Thyroid gland (tissue), 4 donors: Measurements from ENCODE around the gene IRX4.

Experiments
- POLR2A ChIP-seq, 2 donors: fragments of 450-650 bp; IDR thresholded peaks; one replicate each; pipeline ENCODE4 v1.6.1; 2017; ENCODE audit warnings: antibody characterized with exemption in 2 of 2, mild to moderate bottlenecking in 2 of 2, moderate library complexity in 1 of 2
- TF ChIP-seq, protein P1 (sequence below), 6 experiments: fragments of 200-600 bp in 3 of 6; fragments of 450-650 bp in 3 of 6; sonication (generic) in 3 of 6; IDR thresholded peaks; one replicate each; pipeline ENCODE4 v1.5.1; 2016 to 2019; ENCODE audit warnings: antibody characterized with exemption in 6 of 6, mild to moderate bottlenecking in 2 of 6, inconsistent platforms in 1 of 6, moderate library complexity in 1 of 6

- TF ChIP-seq, protein P1, sequence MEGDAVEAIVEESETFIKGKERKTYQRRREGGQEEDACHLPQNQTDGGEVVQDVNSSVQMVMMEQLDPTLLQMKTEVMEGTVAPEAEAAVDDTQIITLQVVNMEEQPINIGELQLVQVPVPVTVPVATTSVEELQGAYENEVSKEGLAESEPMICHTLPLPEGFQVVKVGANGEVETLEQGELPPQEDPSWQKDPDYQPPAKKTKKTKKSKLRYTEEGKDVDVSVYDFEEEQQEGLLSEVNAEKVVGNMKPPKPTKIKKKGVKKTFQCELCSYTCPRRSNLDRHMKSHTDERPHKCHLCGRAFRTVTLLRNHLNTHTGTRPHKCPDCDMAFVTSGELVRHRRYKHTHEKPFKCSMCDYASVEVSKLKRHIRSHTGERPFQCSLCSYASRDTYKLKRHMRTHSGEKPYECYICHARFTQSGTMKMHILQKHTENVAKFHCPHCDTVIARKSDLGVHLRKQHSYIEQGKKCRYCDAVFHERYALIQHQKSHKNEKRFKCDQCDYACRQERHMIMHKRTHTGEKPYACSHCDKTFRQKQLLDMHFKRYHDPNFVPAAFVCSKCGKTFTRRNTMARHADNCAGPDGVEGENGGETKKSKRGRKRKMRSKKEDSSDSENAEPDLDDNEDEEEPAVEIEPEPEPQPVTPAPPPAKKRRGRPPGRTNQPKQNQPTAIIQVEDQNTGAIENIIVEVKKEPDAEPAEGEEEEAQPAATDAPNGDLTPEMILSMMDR (IDR thresholded peaks at IDR 0.05), result no peak
- no peak for TF ChIP-seq POLR2A (IDR thresholded peaks at IDR 0.05)
Observed at GRCh38 chr5:1879292-1880263, 3.1 kb downstream of the IRX4 start.
